GM20000 (cell line): ENCODE results near the gene CTSD.

Experiments
- DNase-seq: peaks from one replicate; pipeline ENCODE4 v3.0.0; 2012; ENCODE audit warnings: low spot score
- TF ChIP-seq, protein P1 (sequence below): IDR thresholded peaks from 2 replicates; pipeline ENCODE4 v1.5.1; 2012; ENCODE audit warnings: mild to moderate bottlenecking, control low read depth; ENCODE audit errors: extremely low read depth, missing control alignments

Gene CTSD

GRCh38 chr11:1776331-1776851 is 12.7 kb upstream of the CTSD start:
- TF ChIP-seq, protein P1, sequence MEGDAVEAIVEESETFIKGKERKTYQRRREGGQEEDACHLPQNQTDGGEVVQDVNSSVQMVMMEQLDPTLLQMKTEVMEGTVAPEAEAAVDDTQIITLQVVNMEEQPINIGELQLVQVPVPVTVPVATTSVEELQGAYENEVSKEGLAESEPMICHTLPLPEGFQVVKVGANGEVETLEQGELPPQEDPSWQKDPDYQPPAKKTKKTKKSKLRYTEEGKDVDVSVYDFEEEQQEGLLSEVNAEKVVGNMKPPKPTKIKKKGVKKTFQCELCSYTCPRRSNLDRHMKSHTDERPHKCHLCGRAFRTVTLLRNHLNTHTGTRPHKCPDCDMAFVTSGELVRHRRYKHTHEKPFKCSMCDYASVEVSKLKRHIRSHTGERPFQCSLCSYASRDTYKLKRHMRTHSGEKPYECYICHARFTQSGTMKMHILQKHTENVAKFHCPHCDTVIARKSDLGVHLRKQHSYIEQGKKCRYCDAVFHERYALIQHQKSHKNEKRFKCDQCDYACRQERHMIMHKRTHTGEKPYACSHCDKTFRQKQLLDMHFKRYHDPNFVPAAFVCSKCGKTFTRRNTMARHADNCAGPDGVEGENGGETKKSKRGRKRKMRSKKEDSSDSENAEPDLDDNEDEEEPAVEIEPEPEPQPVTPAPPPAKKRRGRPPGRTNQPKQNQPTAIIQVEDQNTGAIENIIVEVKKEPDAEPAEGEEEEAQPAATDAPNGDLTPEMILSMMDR: no peak
- DNase-seq: no peak

DNA sequence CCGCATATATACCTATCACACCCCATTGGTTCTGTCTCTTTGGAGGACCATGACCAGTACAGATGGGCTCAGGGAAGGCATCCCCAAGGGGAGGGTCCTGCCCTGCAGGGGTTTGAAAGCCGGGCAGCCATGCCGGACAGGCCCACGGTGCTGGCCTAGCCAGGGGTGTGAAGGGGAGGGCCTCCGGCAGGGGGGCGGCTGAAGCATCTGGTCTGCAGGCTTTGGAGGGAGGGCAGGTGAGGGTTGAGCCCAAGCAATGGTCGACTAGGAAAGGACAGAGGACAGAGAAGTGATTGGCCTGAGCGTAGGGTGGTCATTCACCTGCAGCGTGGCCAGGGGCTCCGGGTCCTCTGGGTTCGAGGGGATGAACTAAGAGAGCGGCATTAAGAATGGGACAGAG is 11.2 kb upstream of the CTSD start:
- DNase-seq: no peak
- TF ChIP-seq, protein P1: no peak

- DNase-seq: no peak
- TF ChIP-seq, protein P1: no peak
Observed at GRCh38 chr11:1773994-1774550, 10.3 kb upstream of the CTSD start.

- DNase-seq: no peak
Observed at GRCh38 chr11:1773131-1773993, 9.6 kb upstream of the CTSD start.

GRCh38 chr11:1772270-1773130 is 8.8 kb upstream of the CTSD start:
- no peak for DNase-seq
- TF ChIP-seq, protein P1: no peak

More at GRCh38 chr11:1773131-1773993, 9.6 kb upstream of the CTSD start:
- TF ChIP-seq, protein P1: no peak

DNA sequence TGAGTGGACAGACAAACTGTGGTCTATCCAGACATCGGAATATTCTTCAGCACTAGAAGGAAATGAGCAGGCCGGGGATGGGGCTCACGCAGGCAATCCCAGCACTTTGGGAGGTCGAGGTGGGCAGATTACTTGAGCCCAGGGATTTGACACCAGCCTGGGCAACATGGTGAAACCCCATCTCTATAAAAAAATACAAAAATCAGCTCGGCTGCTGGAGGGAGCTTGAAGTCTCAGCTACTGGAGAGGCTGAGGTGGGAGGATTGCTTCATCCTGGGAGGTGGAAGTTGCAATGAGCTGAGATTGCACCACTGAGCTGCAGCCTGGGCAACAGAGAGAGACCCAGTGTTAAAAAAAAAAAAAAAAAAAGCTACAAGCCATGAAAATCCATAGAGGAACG is 8.0 kb upstream of the CTSD start:
- no peak for DNase-seq
- TF ChIP-seq, protein P1: no peak
